Measurements from ENCODE around the gene AKAP12.

AKAP12 gene

DNA sequence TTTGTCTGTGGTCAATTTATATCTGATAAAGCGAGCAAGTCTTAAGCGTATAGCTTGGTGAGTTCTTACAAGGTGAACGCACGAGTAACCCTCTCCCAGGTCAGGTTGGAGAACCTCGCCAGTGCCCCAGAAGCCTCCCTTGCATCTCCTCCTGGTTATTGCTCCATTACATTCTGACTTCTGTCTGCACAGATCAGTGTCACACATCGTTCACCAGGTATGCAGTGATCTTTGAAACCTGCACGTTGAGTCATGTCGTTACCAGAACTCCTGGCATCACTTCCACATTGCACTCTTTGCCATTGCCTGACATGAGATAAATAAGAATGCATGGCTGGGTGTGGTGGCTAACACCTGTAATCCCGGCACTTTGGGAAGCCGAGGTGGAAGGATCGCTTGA, 44.2 kb downstream of the AKAP12 start:
- no peak for DNase-seq

DNA sequence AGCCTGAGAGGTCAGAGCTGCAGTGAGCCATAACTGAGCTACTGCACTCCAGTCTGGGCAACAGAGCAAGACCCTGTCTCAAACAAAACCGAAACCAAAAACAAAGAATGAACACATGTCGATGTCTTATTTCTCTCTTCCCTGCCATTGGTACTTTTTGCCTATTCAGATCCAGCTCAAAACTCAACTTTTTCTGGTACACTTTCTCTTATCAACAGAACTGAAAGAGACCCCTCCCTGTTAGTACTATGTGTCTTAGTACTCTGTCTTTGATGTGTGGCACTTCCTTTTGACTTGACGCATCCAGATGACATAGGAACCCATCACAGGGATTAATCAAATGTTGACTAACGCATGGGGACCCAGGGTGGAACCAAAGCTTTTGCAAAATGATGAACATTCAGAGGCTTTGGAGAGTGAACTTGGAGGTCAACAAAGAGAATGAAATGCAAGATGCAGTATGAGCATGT, 44.8 kb downstream of the AKAP12 start:
- no peak for DNase-seq

DNA sequence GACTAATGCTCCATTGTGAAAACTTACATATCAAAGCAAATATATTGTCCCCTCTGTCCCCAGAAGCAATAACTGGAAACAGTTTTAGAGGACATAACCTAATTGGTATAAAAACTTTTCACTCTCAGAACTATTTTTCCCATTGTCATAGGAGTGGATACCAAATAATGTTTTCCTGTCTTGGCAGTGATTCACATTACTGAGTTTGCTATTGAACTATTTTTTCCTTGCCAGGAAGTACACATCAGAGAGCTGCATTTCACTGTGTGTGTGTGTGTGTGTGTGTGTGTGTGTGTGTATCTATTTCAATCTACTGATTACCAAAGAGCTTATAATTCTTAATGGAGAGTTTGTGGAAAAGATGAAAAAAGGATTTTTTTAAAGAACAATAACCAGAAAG, 45.4 kb downstream of the AKAP12 start:
- no peak for DNase-seq

GRCh38 chr6:151286214-151286613, 46.4 kb downstream of the AKAP12 start:
- DNase-seq, result no peak

GRCh38 chr6:151288712-151289398, 49.1 kb downstream of the AKAP12 start:
- DNase-seq, result no peak

GRCh38 chr6:151289399-151290007, 49.7 kb downstream of the AKAP12 start:
- DNase-seq, result no peak

DNA sequence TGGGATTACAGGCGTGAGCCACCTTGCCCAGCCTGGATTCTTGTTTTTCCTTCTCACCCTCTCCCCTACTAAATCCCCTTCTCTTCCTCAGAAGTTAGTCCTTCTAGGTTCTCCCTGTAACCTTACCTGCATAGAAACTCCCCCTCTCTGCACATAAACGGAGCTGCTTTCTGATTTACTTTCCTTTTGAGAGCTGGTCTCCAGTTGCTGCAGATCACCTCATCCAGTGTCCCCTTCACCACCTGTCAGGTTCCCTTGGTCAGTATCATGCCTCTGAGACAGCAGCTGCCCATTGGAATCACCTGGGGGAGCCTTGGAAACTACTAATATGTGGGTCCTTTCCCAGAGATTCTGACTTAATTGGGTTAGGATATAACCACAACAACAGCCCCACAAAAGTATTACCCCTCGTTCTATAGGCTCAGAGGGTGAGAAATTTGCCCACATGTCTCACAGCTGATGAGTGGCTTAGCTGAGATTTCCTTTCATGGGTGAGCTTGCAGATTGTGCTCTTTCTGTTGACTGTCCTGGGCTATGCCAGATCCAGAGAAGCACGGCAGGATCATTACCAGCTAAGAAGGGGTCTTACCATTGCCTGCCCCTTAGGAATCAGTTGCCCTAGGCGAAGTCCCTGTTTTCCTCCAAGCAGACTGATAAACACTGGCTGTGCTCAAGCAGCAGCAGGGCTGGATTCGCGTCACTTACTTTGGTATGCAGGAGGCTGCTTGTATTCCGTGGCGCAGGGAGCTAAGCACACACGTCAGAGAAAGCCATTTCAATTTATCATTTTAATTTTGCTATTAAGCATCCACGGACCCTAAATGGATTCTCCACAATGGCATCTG, 51.3 kb downstream of the AKAP12 start:
- no peak for DNase-seq

GRCh38 chr6:151291722-151292059, 51.9 kb downstream of the AKAP12 start:
- DNase-seq, result no peak

GRCh38 chr6:151292974-151293687, 53.4 kb downstream of the AKAP12 start:
- DNase-seq, result no peak

- no peak for DNase-seq
Measured at GRCh38 chr6:151293688-151294016, 53.9 kb downstream of the AKAP12 start.

GRCh38 chr6:151294561-151295101, 54.9 kb downstream of the AKAP12 start:
- DNase-seq, result no peak

DNA sequence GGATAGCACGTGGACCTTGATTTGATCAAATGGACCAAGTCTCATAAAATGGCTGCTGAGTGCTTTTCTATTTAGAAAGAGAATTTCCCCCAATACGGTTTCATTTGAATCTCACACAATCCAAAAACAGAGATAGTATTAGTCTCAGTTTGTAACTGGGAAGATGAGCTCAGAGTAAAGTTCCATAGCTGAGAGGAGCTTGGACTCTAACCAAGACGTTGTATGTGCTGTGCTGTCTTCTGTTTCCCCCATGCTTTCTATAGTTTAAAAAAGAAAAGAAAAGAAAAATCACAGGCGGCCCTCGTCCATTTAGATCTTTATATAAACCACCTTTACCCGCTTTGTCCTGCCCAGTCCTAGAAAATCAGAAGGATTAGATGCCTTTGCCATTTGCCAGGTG, 58.1 kb downstream of the AKAP12 start:
- DNase-seq, result no peak

DNA sequence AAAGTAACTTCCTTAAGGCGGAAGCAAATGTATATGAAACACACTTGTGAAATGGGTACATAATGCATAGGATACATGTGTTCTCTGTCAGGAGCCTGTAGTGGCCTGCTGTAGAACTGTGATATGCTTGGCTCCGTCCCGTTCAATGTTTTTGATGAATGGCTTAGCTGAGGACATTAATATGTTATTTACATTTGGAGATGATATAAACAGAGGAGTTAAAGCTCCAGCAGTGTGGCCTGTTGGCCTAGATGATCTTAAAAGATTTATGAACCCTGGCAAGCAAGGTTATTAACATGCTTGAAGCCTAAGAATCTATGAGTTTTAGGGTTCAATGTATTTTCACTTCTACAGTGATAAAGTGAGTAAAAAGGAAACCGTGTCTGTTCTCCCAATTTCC, 59.2 kb downstream of the AKAP12 start:
- no peak for DNase-seq

DNA sequence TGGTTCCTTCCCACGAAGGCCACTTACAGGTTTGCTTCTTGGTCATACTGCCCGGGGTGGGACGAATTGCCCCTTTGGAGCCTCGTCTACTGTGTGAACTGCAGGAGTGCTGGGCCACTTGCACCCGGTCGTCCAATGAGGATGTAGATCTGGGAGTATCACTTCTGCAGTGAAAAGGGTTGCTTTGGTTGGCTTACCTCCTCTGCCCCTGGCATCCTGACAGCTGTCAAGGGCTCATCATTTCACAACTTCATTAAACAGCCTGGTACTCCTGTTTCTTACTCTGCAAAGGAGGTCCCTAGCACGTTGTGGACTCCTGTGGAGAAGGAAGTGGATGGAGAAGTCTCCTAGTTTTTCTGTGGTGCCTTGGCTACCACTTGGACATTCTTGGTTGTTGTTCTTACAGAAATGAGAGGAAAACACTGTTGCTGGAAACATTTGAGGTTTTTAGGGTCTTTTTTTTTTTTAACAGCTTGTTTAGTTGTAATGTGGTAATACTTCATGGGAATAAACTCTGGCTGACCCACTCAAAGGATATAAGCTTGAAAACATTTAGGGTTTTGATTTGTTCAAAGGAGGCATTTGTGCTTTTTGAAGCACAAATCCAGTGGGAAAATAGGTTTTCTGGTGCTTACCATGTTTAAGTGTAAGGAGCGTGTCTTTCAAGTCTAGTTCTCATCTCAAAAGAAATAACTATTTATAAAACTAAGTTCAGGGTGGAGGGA, 60.7 kb downstream of the AKAP12 start:
- no peak for DNase-seq

GRCh38 chr6:151301547-151301946, 61.8 kb downstream of the AKAP12 start:
- no peak for DNase-seq

- no peak for DNase-seq
Measured at GRCh38 chr6:151303231-151303630, 63.5 kb downstream of the AKAP12 start.

DNA sequence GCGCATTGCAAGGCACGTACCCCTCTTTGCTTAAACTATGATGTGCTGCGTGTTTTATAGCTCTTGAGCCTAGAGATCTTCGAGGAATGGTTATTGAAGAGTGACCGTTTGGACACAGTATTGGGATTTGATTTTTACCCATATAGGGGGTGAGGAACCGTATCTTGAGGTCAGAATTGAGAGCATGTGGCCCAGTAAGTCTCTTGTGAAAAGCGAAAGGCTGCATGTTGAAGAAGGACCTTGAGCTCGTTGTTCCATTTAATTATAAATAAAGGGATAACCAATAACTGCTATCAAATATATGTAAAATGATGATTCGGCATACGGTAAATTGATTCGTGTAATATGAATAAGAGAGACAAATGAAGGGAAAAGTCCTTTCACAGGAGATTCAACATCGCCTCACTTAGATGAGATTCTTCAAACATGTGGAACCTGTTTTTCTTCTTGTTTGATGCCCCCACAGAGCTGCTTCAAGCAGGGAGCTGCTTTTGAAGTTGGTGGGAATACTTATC, 66.6 kb downstream of the AKAP12 start:
- no peak for DNase-seq

GRCh38 chr6:151307501-151307900, 67.7 kb downstream of the AKAP12 start:
- no peak for DNase-seq

DNA sequence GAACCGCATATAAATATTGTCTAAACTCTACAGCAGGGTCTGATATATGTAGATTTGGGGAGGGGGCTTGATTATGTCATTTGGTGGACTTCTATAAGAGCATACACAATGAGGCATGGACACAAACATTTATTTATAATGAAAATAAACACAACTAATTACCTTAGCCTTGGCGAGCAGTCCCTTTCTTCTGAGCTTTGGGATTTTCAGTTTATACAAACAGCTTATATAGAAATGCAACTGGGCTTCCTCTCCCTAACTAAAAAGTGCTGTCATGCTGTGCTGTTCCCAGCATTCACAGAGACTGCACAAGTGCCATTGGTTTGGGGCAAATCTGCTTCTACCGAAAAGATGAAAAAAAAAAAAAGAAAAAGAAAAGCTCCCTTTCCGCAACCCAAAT, 69.9 kb downstream of the AKAP12 start:
- no peak for DNase-seq

DNA sequence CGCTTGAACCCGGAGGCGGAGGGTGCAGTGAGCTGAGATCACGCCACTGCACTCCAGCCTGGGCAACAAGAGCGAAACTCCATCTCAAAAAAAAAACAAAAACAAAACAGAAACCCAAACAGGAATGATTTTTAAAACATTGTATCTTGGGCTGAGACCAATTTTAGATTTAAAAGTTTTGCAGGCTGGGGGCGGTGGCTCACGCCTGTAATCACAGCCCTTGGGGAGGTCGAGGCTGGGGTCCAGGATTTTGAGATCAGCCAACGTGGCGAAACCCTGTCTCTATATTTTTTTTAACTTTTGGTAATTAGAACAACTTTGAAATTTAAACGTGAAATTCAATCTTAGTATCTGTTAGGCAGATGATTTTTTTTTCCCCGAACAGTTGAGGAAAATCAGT, 70.5 kb downstream of the AKAP12 start:
- DNase-seq, result no peak

GRCh38 chr6:151310852-151311767, 71.3 kb downstream of the AKAP12 start:
- no peak for DNase-seq
